Right atrium auricular region (tissue), 2 donors: ENCODE measurements around the gene DCP1B. TPM values are rescaled to one million over a fixed set of nuclear protein-coding genes. Genes with fewer than 3 reads are reported as not detected.

Source experiments
- DNase-seq: peaks from one replicate; pipeline ENCODE4 v3.0.0-alpha.2; 2019; ENCODE audit warnings: low spot score
- H3K27ac ChIP-seq, 2 donors: fragments of 200-600 bp; sonication (generic); 1 replicate in 1 of 2; 2 replicates in 1 of 2; pipeline ENCODE4 v1.5.1; 2016 to 2019
- H3K27me3 ChIP-seq, 2 donors: fragments of 200-600 bp; sonication (generic); one replicate each; pipeline versions ENCODE4 v1.5.1 to v1.6.0; 2017 to 2019
- H3K36me3 ChIP-seq: fragments of 200-600 bp; sonication (generic); one replicate; pipeline ENCODE4 v1.5.1; 2016
- H3K4me1 ChIP-seq, 2 donors: fragments of 200-600 bp; sonication (generic); one replicate each; pipeline versions ENCODE4 v1.5.1 to v1.6.0; 2017 to 2019
- H3K4me3 ChIP-seq, 2 donors: fragments of 200-600 bp; sonication (generic); 1 replicate in 1 of 2; 2 replicates in 1 of 2; pipeline ENCODE4 v1.5.1; 2017 to 2019; ENCODE audit warnings: mild to moderate bottlenecking in 1 of 2, moderate library complexity in 1 of 2
- H3K9me3 ChIP-seq, 2 donors: fragments of 200-600 bp; sonication (generic); one replicate each; pipeline ENCODE4 v1.5.1; 2019
- total RNA-seq, 2 donors: library from RNA; depleted of rRNA; stranded (reverse); fragments of >200 nt; gene quantifications; one replicate each; pipeline ENCODE4 v1.1.0, GENCODE V29; 2016
- TF ChIP-seq, protein P1 (sequence below), 2 donors: fragments of 200-600 bp; sonication (generic); IDR thresholded peaks; one replicate each; pipeline ENCODE4 v1.5.1; 2019; ENCODE audit warnings: antibody characterized with exemption in 2 of 2

DCP1B gene
- total RNA-seq, 2 donors from 2014 or later: 5.8 to 6.2 TPM

DNA sequence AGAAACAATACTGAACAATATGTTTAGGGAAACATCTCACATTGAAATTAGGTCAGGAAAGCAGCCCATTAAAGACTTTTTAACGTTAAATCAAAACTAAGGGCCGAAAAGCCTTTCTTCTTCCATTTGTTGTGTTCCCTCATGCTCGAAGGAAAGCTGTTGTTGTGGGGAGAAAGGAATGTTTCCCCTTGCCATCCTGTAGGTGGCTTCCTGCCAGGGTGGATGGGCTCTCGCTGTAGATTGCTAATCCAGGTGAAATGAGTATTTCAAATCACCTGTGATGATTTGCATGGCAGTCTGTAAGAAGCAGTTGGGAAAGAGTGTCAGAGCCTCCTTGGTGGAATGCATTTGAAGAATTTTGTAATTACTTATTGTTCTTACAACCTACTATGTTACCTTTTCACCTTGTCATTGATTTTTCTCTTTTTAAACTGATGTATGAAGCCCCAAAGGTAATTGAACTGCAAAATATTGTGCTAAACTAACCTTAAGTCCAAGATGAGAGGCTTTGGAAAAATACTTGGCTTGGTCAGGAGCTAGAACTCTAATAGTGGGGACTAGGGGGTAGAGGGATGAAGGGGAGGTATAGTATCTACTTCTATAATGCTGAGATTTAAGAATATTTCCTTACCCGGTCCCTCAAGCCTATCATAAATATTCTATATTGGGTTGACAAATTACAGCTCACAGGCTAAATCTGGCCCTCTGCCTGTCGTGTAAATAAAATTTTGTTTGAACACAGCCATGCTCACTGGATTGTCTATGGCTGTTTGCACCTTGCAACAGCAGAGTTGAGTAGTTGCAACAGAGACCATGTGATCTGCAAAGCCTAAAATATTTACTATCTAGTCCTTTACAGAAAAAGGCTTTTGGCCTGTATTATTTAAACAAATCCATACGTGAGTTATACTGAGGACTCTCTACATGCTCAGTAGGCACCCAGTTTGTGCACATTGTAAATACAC is 7.7 kb upstream of the DCP1B start:
- TF ChIP-seq, protein P1, sequence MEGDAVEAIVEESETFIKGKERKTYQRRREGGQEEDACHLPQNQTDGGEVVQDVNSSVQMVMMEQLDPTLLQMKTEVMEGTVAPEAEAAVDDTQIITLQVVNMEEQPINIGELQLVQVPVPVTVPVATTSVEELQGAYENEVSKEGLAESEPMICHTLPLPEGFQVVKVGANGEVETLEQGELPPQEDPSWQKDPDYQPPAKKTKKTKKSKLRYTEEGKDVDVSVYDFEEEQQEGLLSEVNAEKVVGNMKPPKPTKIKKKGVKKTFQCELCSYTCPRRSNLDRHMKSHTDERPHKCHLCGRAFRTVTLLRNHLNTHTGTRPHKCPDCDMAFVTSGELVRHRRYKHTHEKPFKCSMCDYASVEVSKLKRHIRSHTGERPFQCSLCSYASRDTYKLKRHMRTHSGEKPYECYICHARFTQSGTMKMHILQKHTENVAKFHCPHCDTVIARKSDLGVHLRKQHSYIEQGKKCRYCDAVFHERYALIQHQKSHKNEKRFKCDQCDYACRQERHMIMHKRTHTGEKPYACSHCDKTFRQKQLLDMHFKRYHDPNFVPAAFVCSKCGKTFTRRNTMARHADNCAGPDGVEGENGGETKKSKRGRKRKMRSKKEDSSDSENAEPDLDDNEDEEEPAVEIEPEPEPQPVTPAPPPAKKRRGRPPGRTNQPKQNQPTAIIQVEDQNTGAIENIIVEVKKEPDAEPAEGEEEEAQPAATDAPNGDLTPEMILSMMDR (IDR thresholded peaks at IDR 0.05): no peak
- Histone ChIP-seq H3K27me3 (no peaks in the 10 kb centered on the region), H3K9me3 (no peaks in the 10 kb centered on the region), H3K4me1 (peaks cover 0 to 30% of the 10 kb centered on the region in 2 donors), H3K4me3 (no peak overlapping the region), H3K27ac (peak overlapping the region; percentile 32 to 80), H3K36me3 (no peaks in the 10 kb centered on the region)
- DNase-seq: no peak

DNA sequence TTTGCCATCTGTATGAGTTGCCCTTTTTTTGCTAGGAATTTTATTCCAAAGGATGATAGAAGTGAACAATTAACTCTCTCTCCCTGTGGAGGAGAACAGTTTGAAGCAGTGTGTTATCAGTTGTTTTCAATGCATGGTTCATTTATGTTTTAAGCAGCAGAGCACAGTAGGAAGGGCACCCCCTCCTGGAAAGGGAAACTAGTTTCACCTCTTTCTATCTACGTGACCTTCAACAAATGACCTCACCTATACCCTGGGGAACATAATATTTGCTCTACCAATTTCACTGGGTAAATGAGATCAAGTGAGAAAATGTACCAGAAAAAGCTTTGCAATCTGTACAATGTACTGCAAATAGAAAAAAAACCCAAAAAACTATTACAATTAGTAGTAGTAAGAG is 5.4 kb upstream of the DCP1B start:
- DNase-seq: no peak
- H3K9me3 ChIP-seq: no peaks in the 10 kb centered on the region
- no peaks in the 10 kb centered on the region for H3K36me3 ChIP-seq
- H3K27me3 ChIP-seq: no peaks in the 10 kb centered on the region
- TF ChIP-seq, protein P1 (IDR thresholded peaks at IDR 0.05): no peak
- no peak overlapping the region for H3K27ac ChIP-seq
- H3K4me3 ChIP-seq: no peak overlapping the region
- peaks cover 0 to 30% of the 10 kb centered on the region in 2 donors for H3K4me1 ChIP-seq

DNA sequence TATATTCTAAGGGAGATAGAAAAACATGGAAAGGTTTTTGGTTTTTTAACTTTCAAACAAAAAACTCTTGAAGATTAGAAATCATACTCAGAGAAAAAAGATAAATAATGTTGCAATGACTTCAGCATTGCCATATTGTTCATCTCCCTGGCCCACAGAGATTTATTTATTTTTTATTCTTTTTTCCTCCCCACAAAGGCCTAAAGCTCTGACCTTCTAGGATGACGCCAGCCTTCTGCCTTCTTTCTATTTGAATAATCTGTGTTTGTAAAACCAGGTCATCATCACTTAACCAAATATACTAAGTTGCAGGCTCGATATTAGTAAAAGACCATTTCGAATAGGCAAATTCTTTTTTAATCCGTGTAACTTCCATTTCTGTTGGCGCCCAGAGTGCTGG is 4.4 kb upstream of the DCP1B start:
- H3K9me3 ChIP-seq: no peaks in the 10 kb centered on the region
- DNase-seq: no peak
- H3K27ac ChIP-seq: no peak overlapping the region
- no peak overlapping the region for H3K4me3 ChIP-seq
- TF ChIP-seq, protein P1 (IDR thresholded peaks at IDR 0.05): no peak
- H3K36me3 ChIP-seq: no peaks in the 10 kb centered on the region
- no peaks in the 10 kb centered on the region for H3K27me3 ChIP-seq
- peaks cover 0 to 24% of the 10 kb centered on the region in 2 donors for H3K4me1 ChIP-seq

DNA sequence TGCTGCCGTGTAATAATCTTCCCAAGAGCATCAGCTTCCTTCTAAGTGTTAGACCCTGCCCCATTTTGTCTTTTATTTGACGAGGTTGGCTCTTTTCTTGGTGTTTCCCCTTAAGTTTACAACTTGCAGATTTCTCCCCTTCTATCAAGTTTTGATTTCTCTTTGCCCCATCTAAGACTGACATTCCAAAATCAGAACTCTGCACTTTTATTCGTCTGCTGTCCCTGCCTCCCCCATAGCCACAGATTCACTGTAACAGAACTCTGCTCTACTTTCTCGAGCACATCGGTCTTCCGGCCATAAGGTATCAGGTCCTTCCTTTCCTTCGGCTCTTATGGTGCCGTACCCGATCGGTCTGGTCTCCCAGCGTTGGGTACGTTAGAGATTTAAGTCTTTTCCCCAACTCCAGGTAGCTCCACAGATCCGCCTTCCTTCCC is 563 bp downstream of the DCP1B start:
- Histone ChIP-seq H3K9me3 (no peaks in the 10 kb centered on the region), H3K4me3 (peak overlapping the region; percentile 78 to 95), H3K27ac (peak overlapping the region; percentile 87 to 94), H3K36me3 (no peaks in the 10 kb centered on the region), H3K27me3 (no peaks in the 10 kb centered on the region), H3K4me1 (peaks cover 0 to 20% of the 10 kb centered on the region in 2 donors)
- TF ChIP-seq, protein P1 (IDR thresholded peaks at IDR 0.05): no peak
- no peak for DNase-seq

DNA sequence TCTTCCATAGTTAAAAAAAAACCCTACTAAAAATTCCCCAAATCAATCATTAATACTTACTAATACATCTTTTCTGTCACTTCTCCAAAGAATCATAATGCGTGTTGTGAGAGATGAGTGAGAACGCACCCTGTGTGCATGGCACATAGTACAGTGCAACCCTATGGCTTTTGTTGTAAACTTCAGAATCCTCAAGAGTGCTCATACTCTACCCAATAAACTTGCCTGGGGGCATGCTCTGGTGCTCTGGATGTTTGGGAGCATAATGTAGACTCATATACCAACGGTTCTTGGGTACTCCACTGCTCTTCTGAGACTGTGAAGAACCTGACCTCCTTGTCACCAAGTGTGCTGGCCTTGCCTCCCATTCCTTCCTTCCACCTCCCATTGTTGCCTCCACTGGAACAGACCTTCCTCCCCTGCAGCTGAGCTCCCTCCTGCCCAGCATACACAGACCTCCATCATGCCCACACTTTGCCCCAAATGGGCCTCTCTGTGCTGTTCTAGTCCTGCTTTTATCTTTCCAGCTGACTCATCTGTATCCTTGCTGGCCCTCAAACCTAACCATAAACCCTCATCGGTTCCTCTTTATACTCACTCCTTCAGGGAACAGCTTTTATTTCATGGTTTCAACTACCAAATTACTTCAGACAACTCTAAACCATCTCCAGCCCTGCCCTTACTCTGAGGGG is 8.9 kb downstream of the DCP1B start:
- TF ChIP-seq, protein P1 (IDR thresholded peaks at IDR 0.05): no peak
- H3K27ac ChIP-seq: no peak overlapping the region
- H3K27me3 ChIP-seq: no peaks in the 10 kb centered on the region
- no peaks in the 10 kb centered on the region for H3K9me3 ChIP-seq
- H3K4me3 ChIP-seq: no peak overlapping the region
- H3K4me1 ChIP-seq: peaks cover 0 to 15% of the 10 kb centered on the region in 2 donors
- peaks cover 12% of the 10 kb centered on the region for H3K36me3 ChIP-seq
- no peak for DNase-seq
